ENCODE results near the gene TCEAL3. TPM values are rescaled to one million over a fixed set of nuclear protein-coding genes. Genes with fewer than 3 reads are reported as not detected.
"Not testable (repeated sequence)": the region's sequence is repeated elsewhere in the genome, so short reads cannot be mapped to it uniquely, and the experiment has no call there.

The TCEAL3 gene
- total RNA-seq, 1 experiment from 2014 or later: 9.1 TPM

DNA sequence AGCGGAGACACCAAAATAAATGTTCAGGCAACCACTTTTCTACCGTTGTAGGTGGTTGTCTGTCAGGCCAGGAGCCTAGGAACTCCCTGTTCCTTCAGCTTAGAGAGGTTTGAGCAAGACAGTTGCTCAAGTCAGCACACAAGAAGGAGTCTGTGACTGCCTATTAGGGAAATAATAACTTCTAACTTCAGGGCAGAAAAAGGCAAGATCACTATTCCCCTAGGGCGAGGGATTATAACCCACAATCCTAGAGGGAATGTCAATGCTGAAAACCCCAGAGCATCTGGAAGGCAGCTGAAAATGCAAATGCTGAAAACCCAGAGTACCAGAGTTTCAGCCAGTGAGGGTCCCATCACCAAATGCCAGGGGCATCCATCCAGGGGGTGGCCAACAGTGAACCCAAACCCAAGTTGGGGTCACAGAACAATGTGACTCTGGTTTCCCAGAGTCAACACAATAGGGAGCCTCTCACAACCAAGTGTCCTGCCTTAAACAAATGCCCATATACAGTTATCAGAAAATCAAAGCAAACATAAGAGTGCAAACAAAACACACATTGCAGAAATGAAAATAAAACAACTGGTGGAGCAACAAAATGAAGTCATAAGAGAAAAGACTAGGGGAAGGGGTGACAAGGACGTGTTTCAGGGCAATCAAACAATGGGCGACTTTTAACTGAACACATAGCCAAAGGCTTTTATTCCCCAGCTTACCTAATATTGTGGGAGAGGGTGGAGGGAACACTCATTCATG, 51.1 kb downstream of the TCEAL3 start:
- no peaks in the 10 kb centered on the region for H3K36me3 Mint-ChIP-seq (ENCODE audit: insufficient read depth, unreplicated experiment)
- H3K27me3 Mint-ChIP-seq (ENCODE audit: unreplicated experiment): no peaks in the 10 kb centered on the region
- CTCF ChIA-PET: no interaction called here
- no peak for DNase-seq
- H3K4me1 Mint-ChIP-seq (ENCODE audit: low read depth, unreplicated experiment): peaks cover 32% of the 10 kb centered on the region
- TF ChIP-seq, protein P1, sequence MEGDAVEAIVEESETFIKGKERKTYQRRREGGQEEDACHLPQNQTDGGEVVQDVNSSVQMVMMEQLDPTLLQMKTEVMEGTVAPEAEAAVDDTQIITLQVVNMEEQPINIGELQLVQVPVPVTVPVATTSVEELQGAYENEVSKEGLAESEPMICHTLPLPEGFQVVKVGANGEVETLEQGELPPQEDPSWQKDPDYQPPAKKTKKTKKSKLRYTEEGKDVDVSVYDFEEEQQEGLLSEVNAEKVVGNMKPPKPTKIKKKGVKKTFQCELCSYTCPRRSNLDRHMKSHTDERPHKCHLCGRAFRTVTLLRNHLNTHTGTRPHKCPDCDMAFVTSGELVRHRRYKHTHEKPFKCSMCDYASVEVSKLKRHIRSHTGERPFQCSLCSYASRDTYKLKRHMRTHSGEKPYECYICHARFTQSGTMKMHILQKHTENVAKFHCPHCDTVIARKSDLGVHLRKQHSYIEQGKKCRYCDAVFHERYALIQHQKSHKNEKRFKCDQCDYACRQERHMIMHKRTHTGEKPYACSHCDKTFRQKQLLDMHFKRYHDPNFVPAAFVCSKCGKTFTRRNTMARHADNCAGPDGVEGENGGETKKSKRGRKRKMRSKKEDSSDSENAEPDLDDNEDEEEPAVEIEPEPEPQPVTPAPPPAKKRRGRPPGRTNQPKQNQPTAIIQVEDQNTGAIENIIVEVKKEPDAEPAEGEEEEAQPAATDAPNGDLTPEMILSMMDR (IDR thresholded peaks at IDR 0.05; ENCODE audit: unreplicated experiment): no peak
- BruUV-seq (replicated peaks): no TSS peak
- peaks cover 10% of the 10 kb centered on the region for H3K9me3 Mint-ChIP-seq (ENCODE audit: low read depth, unreplicated experiment)
- no peak overlapping the region for H3K4me3 Mint-ChIP-seq (ENCODE audit: low read depth, unreplicated experiment)
- peak overlapping the region; percentile 69 for H3K27ac Mint-ChIP-seq (ENCODE audit: unreplicated experiment)
- intact Hi-C loops (cut with micrococcal nuclease; ENCODE audit: unreplicated experiment): no loop called here

DNA sequence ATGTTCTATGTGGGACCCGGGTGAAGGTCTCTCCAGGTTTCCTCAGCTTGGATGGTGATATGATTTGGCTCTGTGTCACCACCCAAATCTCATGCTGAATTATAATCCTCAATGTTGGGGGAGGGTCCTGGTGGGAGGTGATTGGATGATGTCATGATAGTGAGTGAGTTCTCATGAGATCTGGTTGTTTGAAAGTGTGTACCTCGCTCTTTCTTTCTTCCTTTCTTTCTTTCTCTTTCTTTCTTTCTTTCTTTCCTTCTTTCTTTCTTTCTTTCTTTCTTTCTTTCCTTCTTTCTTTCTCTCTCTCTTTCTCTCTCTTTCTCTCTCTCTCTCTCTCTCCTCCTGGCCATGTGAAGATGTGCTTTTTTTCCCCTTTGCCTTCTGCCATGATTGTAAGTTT, 51.7 kb downstream of the TCEAL3 start:
- DNase-seq; H3K9me3 Mint-ChIP-seq (ENCODE audit: low read depth, unreplicated experiment); CTCF ChIA-PET; H3K4me3 Mint-ChIP-seq (ENCODE audit: low read depth, unreplicated experiment); BruUV-seq (replicated peaks); H3K36me3 Mint-ChIP-seq (ENCODE audit: insufficient read depth, unreplicated experiment); H3K27me3 Mint-ChIP-seq (ENCODE audit: unreplicated experiment); intact Hi-C loops (cut with micrococcal nuclease; ENCODE audit: unreplicated experiment): not testable (repeated sequence)
- Mint-ChIP-seq H3K4me1 (ENCODE audit: low read depth, unreplicated experiment) (peaks cover 32% of the 10 kb centered on the region), H3K27ac (ENCODE audit: unreplicated experiment) (peak overlapping the region; percentile 69)

Other genes with a start within 250 kb of the TCEAL3 start
- gene BEX3, start 231.4 kb upstream of the TCEAL3 start, total RNA-seq (2022): 114 and 117 TPM in 2 replicates
- gene RAB40A, start 88.5 kb upstream of the TCEAL3 start, total RNA-seq (2022): 0.42 and 0.68 TPM in 2 replicates
- 57.6 and 68.0 TPM in 2 replicates for gene TCEAL4, start 22.4 kb upstream of the TCEAL3 start, total RNA-seq (2022)
- gene TCEAL1, start 21.0 kb downstream of the TCEAL3 start, total RNA-seq (2022): 16.4 and 17.1 TPM in 2 replicates
- gene MORF4L2, start 78.7 kb downstream of the TCEAL3 start, total RNA-seq (2022): 388 and 438 TPM in 2 replicates
- not detected in 2 replicates for gene TMEM31, start 102.9 kb downstream of the TCEAL3 start, total RNA-seq (2022)
- gene PLP1, start 168.9 kb downstream of the TCEAL3 start, total RNA-seq (2022): not detected in 2 replicates
- gene RAB9B, start 224.3 kb downstream of the TCEAL3 start, total RNA-seq (2022): 1.3 and 1.5 TPM in 2 replicates